MM.1S (cell line): ENCODE measurements around the gene BRIP1.

Experiments used
- EZH2phosphoT487 ChIP-seq: fragments of 300-600 bp; sonication (generic); IDR thresholded peaks from 2 replicates; pipeline ENCODE4 v1.6.1; 2018; ENCODE audit warnings: antibody characterized with exemption, low read length
- TF ChIP-seq, protein P1 (sequence below): fragments of 300-600 bp; sonication (generic); IDR thresholded peaks from 2 replicates; pipeline ENCODE4 v1.5.1; 2016; ENCODE audit warnings: antibody characterized with exemption, low read length, mixed read lengths

DNA sequence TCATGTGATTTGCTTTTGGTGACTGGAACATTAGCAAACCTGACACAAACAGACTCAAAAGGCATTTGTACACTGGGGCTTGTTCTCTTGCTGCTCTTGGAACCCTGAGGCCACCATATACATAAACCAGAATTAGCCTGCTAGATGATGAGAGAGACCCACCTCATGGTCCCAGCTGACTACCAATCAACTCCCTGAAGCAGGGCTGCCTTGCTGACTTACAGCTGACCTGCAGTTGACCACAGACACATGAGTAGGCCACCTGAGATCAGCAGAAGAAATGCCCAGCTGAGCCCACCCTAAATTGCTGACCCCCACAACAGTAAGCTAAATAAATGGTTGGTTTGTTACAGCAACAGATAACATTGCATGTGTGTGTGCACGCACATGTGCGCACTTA is 28.7 kb downstream of the BRIP1 start:
- TF ChIP-seq, protein P1, sequence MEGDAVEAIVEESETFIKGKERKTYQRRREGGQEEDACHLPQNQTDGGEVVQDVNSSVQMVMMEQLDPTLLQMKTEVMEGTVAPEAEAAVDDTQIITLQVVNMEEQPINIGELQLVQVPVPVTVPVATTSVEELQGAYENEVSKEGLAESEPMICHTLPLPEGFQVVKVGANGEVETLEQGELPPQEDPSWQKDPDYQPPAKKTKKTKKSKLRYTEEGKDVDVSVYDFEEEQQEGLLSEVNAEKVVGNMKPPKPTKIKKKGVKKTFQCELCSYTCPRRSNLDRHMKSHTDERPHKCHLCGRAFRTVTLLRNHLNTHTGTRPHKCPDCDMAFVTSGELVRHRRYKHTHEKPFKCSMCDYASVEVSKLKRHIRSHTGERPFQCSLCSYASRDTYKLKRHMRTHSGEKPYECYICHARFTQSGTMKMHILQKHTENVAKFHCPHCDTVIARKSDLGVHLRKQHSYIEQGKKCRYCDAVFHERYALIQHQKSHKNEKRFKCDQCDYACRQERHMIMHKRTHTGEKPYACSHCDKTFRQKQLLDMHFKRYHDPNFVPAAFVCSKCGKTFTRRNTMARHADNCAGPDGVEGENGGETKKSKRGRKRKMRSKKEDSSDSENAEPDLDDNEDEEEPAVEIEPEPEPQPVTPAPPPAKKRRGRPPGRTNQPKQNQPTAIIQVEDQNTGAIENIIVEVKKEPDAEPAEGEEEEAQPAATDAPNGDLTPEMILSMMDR, result no peak
- no peak for TF ChIP-seq EZH2phosphoT487
